Measurements from ENCODE around the gene DYNC1LI1. TPM values are rescaled to one million over a fixed set of nuclear protein-coding genes. Genes with fewer than 3 reads are reported as not detected.

The DYNC1LI1 gene
- total and polyA plus RNA-seq, 9 of the 15 experiments (the other 6 are each of a cell fraction or from before 2014, with no cell fraction given), result 21.0 to 85.4 (median 61.3) TPM

DNA sequence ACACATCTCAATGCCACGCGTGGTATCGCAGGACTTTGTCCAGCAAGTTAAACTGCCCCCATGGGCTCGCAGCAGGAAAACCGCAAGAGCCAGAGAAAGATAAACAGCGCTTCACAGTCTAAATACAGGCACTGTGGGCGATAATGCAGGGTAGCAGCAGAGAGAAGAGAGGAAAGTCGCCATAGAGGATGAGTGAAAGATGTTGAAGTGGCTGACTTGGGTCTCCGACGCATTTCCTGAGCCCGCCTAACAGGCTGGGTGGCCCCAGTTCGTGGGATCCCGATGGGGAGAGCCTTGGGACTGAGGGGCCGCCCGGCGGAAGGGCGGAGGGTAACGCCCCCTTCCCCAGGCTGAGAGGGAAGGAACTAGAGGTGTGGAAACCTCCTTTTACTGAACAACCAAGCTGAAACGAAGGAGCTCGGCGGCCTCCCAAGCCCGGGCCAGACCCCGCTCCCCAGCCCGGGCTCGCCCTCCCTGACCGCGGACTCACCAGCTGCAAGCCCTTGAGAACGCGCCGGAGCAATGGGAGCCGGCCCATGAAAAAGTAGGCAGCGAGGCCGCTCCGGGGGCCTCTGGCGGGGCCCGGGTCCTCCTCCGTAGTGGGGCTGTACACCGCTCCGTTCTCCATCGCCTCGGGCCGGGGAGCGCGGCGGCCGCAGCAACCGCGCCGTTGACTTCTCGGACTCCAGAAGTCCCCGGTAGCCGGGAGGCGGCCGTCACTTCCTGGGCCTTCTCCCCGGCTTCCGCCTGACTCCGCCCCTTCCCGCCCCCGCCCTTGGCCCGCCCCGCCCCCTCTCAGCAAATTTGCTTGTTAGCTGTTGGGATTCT, 68.3 kb downstream of the DYNC1LI1 start, which contains the start of gene CMTM6 (continued):
- TF ChIP-seq PTRF (tag; IDR thresholded peaks at IDR 0.05) (no peak), KDM5B (IDR thresholded peaks at IDR 0.05; ENCODE audit: insufficient replicate concordance, low read depth, low read length) (peak; percentile 72), ZNF76 (CRISPR knock-in tag; IDR thresholded peaks at IDR 0.05; ENCODE audit: borderline replicate concordance) (no peak), RFX1 (IDR thresholded peaks at IDR 0.05) (no peak), JUND (IDR thresholded peaks at IDR 0.05; ENCODE audit: borderline replicate concordance, low read depth, low read length) (0 out of 2 replicates have a peak, but pooled peaks have one; percentile 22), JUND (tag; IDR thresholded peaks at IDR 0.05; ENCODE audit: borderline replicate concordance, low read depth, low read length) (no peak; the same call in 2 of the 3 replicates), CSDE1 (IDR thresholded peaks at IDR 0.05) (no peak), ZNF444 (CRISPR knock-in tag; IDR thresholded peaks at IDR 0.05) (no peak), MCM5 (IDR thresholded peaks at IDR 0.05; ENCODE audit: low read depth) (no peak), SMAD3 (CRISPR knock-in tag; conservative IDR thresholded peaks at IDR 0.05) (no peak), HCFC1 (IDR thresholded peaks at IDR 0.05; ENCODE audit: low read depth, low read length) (peak; percentile 12; the same call in 1 of the 2 replicates), PPARD (CRISPR knock-in tag; IDR thresholded peaks at IDR 0.05) (no peak), RFX7 (CRISPR knock-in tag; IDR thresholded peaks at IDR 0.05) (no peak), ZNF165 (CRISPR knock-in tag; IDR thresholded peaks at IDR 0.05; ENCODE audit: borderline replicate concordance) (no peak), ZNF695 (CRISPR knock-in tag; IDR thresholded peaks at IDR 0.05) (no peak), TRIM24 (IDR thresholded peaks at IDR 0.05) (0 out of 4 replicates have a peak, but pooled peaks of 1 of the 2 experiments have one; percentile 30)
- TF ChIP-seq, protein P1, sequence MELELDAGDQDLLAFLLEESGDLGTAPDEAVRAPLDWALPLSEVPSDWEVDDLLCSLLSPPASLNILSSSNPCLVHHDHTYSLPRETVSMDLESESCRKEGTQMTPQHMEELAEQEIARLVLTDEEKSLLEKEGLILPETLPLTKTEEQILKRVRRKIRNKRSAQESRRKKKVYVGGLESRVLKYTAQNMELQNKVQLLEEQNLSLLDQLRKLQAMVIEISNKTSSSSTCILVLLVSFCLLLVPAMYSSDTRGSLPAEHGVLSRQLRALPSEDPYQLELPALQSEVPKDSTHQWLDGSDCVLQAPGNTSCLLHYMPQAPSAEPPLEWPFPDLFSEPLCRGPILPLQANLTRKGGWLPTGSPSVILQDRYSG (tag; conservative IDR thresholded peaks at IDR 0.05; ENCODE audit: low read depth), result no peak
- TF ChIP-seq, protein P2, sequence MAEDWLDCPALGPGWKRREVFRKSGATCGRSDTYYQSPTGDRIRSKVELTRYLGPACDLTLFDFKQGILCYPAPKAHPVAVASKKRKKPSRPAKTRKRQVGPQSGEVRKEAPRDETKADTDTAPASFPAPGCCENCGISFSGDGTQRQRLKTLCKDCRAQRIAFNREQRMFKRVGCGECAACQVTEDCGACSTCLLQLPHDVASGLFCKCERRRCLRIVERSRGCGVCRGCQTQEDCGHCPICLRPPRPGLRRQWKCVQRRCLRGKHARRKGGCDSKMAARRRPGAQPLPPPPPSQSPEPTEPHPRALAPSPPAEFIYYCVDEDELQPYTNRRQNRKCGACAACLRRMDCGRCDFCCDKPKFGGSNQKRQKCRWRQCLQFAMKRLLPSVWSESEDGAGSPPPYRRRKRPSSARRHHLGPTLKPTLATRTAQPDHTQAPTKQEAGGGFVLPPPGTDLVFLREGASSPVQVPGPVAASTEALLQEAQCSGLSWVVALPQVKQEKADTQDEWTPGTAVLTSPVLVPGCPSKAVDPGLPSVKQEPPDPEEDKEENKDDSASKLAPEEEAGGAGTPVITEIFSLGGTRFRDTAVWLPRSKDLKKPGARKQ (CRISPR knock-in tag; IDR thresholded peaks at IDR 0.05), result no peak
- TF ChIP-seq, protein P3, sequence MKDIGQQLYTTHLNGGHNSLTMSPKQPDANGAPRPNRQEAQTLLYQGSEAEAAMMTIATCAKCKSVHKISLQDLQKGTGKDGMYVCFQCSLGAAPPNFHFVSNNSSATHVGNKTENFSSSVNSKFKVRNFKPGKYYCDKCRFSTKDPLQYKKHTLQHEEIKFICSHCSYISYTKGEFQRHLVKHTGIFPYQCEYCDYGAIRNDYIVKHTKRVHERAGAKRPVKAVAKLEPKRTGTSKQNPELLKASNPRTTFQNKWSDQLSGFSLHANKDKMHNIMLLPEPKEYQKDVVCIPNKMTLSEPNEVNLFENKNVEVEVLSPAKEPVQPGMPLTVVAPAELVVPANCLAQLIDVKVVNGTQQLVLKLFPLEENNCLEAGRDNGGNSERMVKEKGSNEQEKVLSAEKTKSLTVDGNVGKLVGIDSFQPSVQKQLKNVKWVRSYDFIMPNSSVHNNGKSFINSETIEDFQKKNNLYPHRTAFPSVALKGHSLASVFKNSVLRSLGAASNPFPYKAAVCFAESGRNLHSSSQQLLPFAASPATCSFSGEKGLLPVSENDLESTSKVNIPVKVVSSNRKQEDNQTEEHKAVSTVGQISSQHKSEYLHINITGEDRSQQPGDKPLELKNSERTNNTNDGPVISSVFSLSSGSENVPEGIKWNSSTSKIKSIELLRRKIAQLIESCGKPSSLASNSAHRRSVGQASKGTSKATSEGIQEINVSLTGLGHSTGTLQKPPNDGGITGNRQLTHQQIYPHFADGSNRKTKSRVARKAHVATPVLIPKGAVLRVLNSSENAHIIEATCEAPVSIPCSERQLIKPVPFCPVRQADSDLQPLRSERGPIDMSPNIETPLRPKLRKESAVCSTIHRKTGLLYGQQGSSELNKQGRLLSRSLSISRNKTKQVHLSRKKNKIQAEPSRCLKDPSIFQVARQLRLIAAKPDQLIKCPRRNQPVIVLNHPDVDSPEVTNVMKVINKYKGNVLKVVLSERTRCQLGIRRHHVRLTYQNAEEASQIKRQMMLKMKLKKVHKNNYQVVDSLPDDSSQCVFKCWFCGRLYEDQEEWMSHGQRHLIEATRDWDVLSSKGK (CRISPR knock-in tag; IDR thresholded peaks at IDR 0.05), result no peak
- TF ChIP-seq, protein P4, sequence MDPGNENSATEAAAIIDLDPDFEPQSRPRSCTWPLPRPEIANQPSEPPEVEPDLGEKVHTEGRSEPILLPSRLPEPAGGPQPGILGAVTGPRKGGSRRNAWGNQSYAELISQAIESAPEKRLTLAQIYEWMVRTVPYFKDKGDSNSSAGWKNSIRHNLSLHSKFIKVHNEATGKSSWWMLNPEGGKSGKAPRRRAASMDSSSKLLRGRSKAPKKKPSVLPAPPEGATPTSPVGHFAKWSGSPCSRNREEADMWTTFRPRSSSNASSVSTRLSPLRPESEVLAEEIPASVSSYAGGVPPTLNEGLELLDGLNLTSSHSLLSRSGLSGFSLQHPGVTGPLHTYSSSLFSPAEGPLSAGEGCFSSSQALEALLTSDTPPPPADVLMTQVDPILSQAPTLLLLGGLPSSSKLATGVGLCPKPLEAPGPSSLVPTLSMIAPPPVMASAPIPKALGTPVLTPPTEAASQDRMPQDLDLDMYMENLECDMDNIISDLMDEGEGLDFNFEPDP (CRISPR knock-in tag; IDR thresholded peaks at IDR 0.05), result no peak

All from K562 (cell line).